MG63 (cell line): ENCODE data around the gene CSH1. TPM values are rescaled to one million over a fixed set of nuclear protein-coding genes. Genes with fewer than 3 reads are reported as not detected.

Source experiments
- DNase-seq: peaks from one replicate; pipeline ENCODE4 v3.0.0-alpha.2; 2020
- H3K27me3 ChIP-seq: fragments of 250-450 bp; sonication (Bioruptor Pico); 2 replicates; pipeline ENCODE4 v1.5.1; 2020; ENCODE audit warnings: mild to moderate bottlenecking, moderate library complexity
- H3K36me3 ChIP-seq: fragments of 250-450 bp; sonication (Bioruptor Pico); 2 replicates; pipeline ENCODE4 v1.5.1; 2020; ENCODE audit warnings: mild to moderate bottlenecking, moderate library complexity
- H3K4me3 ChIP-seq: fragments of 250-450 bp; sonication (Bioruptor Pico); 2 replicates; pipeline ENCODE4 v1.5.1; 2020; ENCODE audit warnings: mild to moderate bottlenecking, moderate library complexity
- H3K9me3 ChIP-seq: fragments of 250-450 bp; sonication (Bioruptor Pico); 2 replicates; pipeline ENCODE4 v1.5.1; 2020; ENCODE audit warnings: mild to moderate bottlenecking, moderate library complexity
- total RNA-seq: library from RNA; depleted of rRNA; stranded (reverse); fragments of >200 nt; shearing (Covaris generic); gene quantifications from 2 replicates; pipeline ENCODE4 v1.2.3, GENCODE V29; 2014; ENCODE audit warnings: low replicate concordance; rRNA removed

CSH1 gene
- total RNA-seq, 1 experiment from 2014 or later, result not detected

DNA sequence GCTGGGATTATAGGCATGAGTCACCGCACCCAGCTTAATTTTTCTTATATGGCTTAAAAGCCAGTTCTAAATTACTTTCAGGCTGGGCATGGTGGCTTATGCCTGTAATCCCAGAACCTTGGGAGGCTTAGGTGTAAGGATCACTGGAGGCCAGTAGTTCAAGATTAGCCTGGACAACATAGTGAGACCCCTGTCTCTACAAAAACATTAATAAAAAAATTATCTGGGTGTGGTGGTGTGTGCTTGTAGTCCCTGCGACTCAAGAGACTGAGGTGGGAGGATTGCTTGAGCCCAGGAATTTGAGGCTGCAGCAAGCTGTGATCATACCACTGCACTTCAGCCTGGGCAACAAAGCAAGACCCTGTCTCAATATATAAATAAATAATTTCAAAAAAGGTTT is 43.1 kb downstream of the CSH1 start:
- H3K9me3 ChIP-seq, result peaks cover 3% of the 10 kb centered on the region; the same call in 1 of the 2 replicates
- peaks cover 4% of the 10 kb centered on the region; the same call in 1 of the 2 replicates for H3K27me3 ChIP-seq
- no peaks in the 10 kb centered on the region for H3K36me3 ChIP-seq
- DNase-seq, result no peak
- no peak overlapping the region for H3K4me3 ChIP-seq

DNA sequence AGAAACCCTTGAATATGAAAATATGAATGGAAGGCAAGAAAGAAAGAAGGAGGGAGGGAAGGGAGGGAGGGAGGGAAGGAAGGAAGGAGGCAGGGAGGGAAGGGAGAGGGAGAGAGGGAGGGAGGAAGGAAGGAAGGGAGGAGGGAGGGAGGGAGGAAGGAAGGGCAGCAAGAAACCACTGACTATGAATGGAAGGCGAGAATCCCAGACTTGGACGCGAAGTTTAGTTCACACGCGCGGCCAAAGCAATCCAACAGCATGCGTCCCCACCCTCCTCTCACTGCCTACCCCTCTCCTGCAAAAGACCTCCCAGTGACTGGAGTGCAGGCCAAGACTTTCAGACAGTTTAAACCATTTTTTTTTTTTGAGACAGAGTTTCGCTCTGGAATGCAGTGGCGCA is 46.0 kb downstream of the CSH1 start:
- no peak for DNase-seq
- Histone ChIP-seq H3K9me3 (peaks cover 3% of the 10 kb centered on the region; the same call in 1 of the 2 replicates), H3K27me3 (peaks cover 4% of the 10 kb centered on the region; the same call in 1 of the 2 replicates), H3K4me3 (no peak overlapping the region), H3K36me3 (no peaks in the 10 kb centered on the region)

DNA sequence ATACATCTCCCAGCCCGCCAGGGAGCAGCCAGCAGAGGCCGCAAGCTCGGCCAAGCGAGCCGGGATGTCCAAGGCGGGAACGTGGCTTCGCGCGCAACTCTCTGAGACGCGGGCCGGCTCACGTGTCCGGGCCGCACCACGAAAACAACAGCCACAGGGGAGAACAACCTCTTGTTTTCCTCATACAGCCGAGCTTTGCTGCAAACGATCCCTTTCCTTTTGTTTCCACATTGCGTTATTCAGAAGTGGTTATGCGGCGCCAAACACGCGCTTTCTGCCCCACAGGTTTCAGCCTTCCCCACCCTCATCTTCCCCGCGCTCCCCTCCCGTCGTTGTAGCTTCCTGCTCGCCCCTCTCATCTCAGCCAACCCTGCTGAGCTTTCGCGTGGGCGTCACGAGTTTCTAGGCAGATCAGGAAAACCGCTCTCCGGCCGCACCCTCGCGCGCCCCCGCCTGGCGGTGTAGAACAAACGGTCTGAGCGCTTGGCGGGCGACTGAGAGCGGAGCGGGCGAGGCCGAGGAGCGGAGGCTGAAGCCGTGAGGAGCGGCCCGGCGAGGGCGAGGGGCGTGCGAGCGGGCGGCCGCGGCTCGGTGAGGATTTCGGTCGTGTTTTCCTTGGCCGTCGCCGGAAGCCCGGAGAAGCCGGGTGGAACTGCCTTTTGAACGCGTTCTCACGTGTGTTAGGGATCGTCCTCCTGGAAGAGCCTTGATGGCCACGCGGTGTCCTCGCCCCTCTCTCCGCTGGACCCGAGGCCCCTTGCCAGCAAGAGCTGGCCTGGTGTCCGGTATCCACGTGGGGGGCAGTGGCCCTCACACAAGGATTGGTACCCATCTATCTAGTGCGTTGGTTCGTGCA is 47.3 kb downstream of the CSH1 start:
- Histone ChIP-seq H3K27me3 (peaks cover 4% of the 10 kb centered on the region; the same call in 1 of the 2 replicates), H3K9me3 (peaks cover 3% of the 10 kb centered on the region; the same call in 1 of the 2 replicates), H3K4me3 (peak overlapping the region; percentile 27; the same call in 1 of the 2 replicates), H3K36me3 (no peaks in the 10 kb centered on the region)
- DNase-seq, result peak; percentile 90

DNA sequence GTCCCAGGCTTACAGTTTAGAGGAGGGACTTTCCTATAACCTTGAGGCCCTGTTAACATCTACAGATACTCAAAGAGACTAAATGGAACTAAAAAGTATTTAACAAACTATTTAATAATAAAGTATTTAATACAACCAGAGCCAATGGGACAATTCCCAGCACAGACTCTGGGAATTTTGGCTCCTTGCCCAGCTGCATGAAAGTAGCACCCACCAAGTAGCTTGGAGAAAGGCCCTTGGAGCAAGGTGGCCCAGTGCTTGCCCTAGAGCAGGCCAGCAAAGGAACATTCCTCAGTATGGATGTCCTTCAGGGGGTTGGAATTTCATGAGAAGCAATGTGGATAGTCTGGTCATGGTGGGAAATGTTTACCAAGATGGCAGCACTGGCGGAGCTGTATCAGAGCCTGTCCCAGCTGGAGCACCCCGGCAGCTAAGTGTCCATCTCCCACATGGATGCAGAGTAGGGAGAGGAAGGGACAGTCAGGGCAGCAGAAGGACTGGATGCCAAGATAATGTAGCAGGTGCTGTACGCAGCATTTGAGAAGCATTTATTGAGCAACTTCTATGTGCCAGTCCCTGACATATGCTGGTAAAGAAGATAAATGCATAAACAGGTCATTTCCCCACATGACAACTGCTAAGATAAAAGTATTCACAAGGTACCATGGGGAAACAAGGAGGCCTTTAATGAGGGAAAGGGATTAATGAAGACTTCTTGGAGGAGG is 48.7 kb downstream of the CSH1 start:
- Histone ChIP-seq H3K36me3 (no peaks in the 10 kb centered on the region; the same call in 1 of the 2 replicates), H3K4me3 (no peak overlapping the region), H3K9me3 (peaks cover 3% of the 10 kb centered on the region; the same call in 1 of the 2 replicates), H3K27me3 (no peaks in the 10 kb centered on the region)
- DNase-seq, result no peak

DNA sequence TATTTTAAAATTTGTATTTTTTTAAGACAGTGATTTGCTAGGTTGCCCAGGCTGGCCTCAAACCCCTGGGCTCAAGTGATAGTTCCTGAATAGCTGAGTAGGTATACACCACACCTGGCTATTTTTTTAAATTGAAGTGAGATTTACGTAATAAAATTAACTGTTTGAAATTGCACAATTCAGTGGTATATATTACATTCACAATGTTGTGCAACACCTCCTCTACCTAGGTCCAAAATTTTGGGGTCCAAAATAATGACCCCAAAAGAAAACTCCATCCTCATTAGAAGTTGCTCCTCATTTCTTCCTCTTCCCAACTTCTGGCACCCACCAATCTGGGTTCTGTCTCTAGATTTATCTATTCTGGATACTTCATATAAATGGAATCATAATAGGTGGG is 50.9 kb downstream of the CSH1 start:
- H3K4me3 ChIP-seq, result no peak overlapping the region
- H3K27me3 ChIP-seq, result no peaks in the 10 kb centered on the region
- H3K36me3 ChIP-seq, result peaks cover 7% of the 10 kb centered on the region

More for the DNA sequence above, 50.9 kb downstream of the CSH1 start:
- peaks cover 3% of the 10 kb centered on the region; the same call in 1 of the 2 replicates for H3K9me3 ChIP-seq
- DNase-seq, result no peak

Other genes starting within 250 kb of the CSH1 start
- 0.64 and 3.3 TPM in 2 replicates for gene LIMD2, start 196.4 kb downstream of the CSH1 start, total RNA-seq
- gene STRADA, start 154.8 kb downstream of the CSH1 start, total RNA-seq, result 18.7 and 29.0 TPM in 2 replicates
- 49.1 and 92.0 TPM in 2 replicates for gene CCDC47, start 123.0 kb downstream of the CSH1 start, total RNA-seq
- 37.7 and 83.3 TPM in 2 replicates for gene DDX42, start 122.4 kb downstream of the CSH1 start, total RNA-seq
- gene PSMC5, start 69.1 kb downstream of the CSH1 start, total RNA-seq, result 116 and 133 TPM in 2 replicates
- gene FTSJ3, start 68.9 kb downstream of the CSH1 start, total RNA-seq, result 33.3 and 58.6 TPM in 2 replicates
- gene SMARCD2, start 53.9 kb downstream of the CSH1 start, total RNA-seq, result 156 and 163 TPM in 2 replicates
- gene CSH2, start 22.9 kb downstream of the CSH1 start, total RNA-seq, result not detected in 2 replicates
- not detected in 2 replicates for gene GH2, start 14.6 kb downstream of the CSH1 start, total RNA-seq
- not detected in 2 replicates for gene CSHL1, start 14.7 kb upstream of the CSH1 start, total RNA-seq
- not detected in 2 replicates for gene GH1, start 22.3 kb upstream of the CSH1 start, total RNA-seq
- not detected in 2 replicates for gene CD79B, start 35.8 kb upstream of the CSH1 start, total RNA-seq
- gene SCN4A, start 76.3 kb upstream of the CSH1 start, total RNA-seq, result not detected in 2 replicates
- gene PRR29, start 101.8 kb upstream of the CSH1 start, total RNA-seq, result not detected in 2 replicates
- not detected in 2 replicates for gene ICAM2, start 124.1 kb upstream of the CSH1 start, total RNA-seq
- 3.0 and 6.9 TPM in 2 replicates for gene ERN1, start 233.6 kb upstream of the CSH1 start, total RNA-seq